Omental fat pad (tissue), 4 donors: ENCODE measurements around the gene PTCH2. TPM values are rescaled to one million over a fixed set of nuclear protein-coding genes. Genes with fewer than 3 reads are reported as not detected.

Source experiments
- ATAC-seq: fragments of 150-250 bp; one replicate; pipeline ENCODE4 v1.9.1; 2016; ENCODE audit warnings: mild to moderate bottlenecking, moderate library complexity; ENCODE audit not compliant: low FRiP score
- DNase-seq: peaks from one replicate; pipeline ENCODE4 v3.0.0-alpha.2; 2019; ENCODE audit warnings: low spot score
- CTCF ChIP-seq, 3 donors: fragments of 450-650 bp; IDR thresholded peaks; one replicate each; pipeline ENCODE4 v1.5.1; 2016 to 2017; ENCODE audit warnings: antibody characterized with exemption in 3 of 3, mild to moderate bottlenecking in 3 of 3, moderate library complexity in 2 of 3
- total RNA-seq, 4 donors: library from RNA; depleted of rRNA; stranded (reverse); fragments of >200 nt; gene quantifications; one replicate each; pipeline ENCODE4 v1.1.0, GENCODE V29; 2016

PTCH2 gene
- total RNA-seq, 4 donors from 2014 or later, result 0.09 to 0.63 (median 0.43) TPM

DNA sequence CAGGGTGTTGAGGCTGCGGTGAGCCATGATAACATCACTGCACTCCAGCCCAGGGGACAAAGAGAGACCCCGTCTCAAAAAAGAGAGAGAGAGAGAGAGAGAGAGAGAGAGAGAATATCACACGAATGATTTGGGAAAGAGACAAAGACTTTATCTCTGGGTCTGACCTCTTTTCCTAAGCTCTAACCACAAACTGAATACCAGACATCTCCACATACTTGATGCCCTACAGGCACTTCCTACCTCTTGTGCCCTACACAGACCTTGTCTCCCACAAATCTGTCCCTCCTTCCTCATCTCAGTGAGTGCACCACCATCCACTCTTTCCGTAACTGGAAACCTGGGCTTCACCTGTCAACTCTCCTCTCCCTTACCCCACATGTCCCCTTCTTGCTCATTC, 27.0 kb upstream of the PTCH2 start:
- DNase-seq, result no peak
- ATAC-seq, result no peak
- TF ChIP-seq CTCF (IDR thresholded peaks at IDR 0.05), result no peak

- no peak for TF ChIP-seq CTCF (IDR thresholded peaks at IDR 0.05)
- ATAC-seq (no peak), DNase-seq (no peak)
Observed at GRCh38 chr1:44867801-44868200, 24.7 kb upstream of the PTCH2 start.

GRCh38 chr1:44862829-44863401, 19.9 kb upstream of the PTCH2 start:
- ATAC-seq, result peak; percentile 32
- no peak for DNase-seq
- no peak for TF ChIP-seq CTCF (IDR thresholded peaks at IDR 0.05)

- DNase-seq (no peak), ATAC-seq (no peak)
- TF ChIP-seq CTCF (IDR thresholded peaks at IDR 0.05), result no peak
Observed at GRCh38 chr1:44860891-44861425, 17.9 kb upstream of the PTCH2 start.

DNA sequence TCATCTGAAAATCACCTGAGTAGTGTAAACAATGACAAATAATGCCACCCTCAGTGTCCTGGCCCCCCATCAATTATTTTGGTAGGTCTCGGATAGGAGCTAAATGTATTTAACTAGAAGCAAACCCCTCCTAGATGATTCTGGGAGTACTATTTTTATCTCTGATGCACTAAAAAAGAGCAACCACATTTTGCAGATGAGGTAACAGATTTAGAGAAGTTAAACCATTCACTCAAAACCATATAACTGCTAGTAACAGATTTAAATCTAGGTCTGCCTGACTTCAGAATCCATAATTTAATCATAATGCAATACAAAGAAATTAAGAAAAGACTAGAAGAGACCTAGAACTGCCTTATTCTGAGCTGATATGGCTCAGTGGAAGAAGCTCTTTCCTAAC, 17.3 kb upstream of the PTCH2 start:
- no peak for TF ChIP-seq CTCF (IDR thresholded peaks at IDR 0.05)
- ATAC-seq (no peak), DNase-seq (no peak)

- DNase-seq (no peak), ATAC-seq (no peak)
- TF ChIP-seq CTCF (IDR thresholded peaks at IDR 0.05), result no peak
Observed at GRCh38 chr1:44857446-44857845, 14.4 kb upstream of the PTCH2 start.

- ATAC-seq (no peak), DNase-seq (no peak)
- TF ChIP-seq CTCF (IDR thresholded peaks at IDR 0.05), result no peak
Observed at GRCh38 chr1:44855742-44856141, 12.7 kb upstream of the PTCH2 start.
